K562 (cell line): ENCODE data around the gene CAPN7. TPM values are rescaled to one million over a fixed set of nuclear protein-coding genes. Genes with fewer than 3 reads are reported as not detected.

ENCODE experiments used
- BCOR ChIP-seq: fragments of 450-650 bp; IDR thresholded peaks from 2 replicates; pipeline ENCODE4 v1.6.1; 2016
- FUS ChIP-seq: fragments of 200-400 bp; formaldehyde crosslinking; optimal IDR thresholded peaks from 2 replicates; pipeline ENCODE3; 2017; ENCODE audit warnings: low read depth, low read length
- MBD1 ChIP-seq: fragments of 250-450 bp; sonication (Bioruptor Pico); IDR thresholded peaks from 2 replicates; pipeline ENCODE4 v1.8.0; 2022; ENCODE audit warnings: inconsistent platforms
- VEZF1 ChIP-seq: fragments of 200-800 bp; sonication (Bioruptor generic); IDR thresholded peaks from 2 replicates; pipeline ENCODE4 v1.6.1; 2017; ENCODE audit warnings: missing genetic modification characterization, missing compliant biosample characterization
- ZNF253 ChIP-seq: fragments of 250-450 bp; sonication (Bioruptor Pico); conservative IDR thresholded peaks from 2 replicates; pipeline ENCODE4 v1.6.1; 2021; ENCODE audit warnings: mild to moderate bottlenecking
- ZNF280A ChIP-seq: fragments of 450-650 bp; IDR thresholded peaks from 2 replicates; pipeline ENCODE4 v1.6.1; 2018; ENCODE audit warnings: mild to moderate bottlenecking, low read depth; ENCODE audit not compliant: partially characterized antibody
- polyA plus RNA-seq, 8 experiments: library from polyadenylated mRNA; depleted of rRNA in 4 of 8; stranded (reverse) in 5 of 8; unstranded in 3 of 8; fragments of >200 nt; fragmentation: Nextera tagmentation in 2 of 8; fragmentation: Illumina TruSeq in 1 of 8; extraction: Ambion mirVana in 2 of 8; extraction: Trizol in 1 of 8; gene quantifications; 2 replicates each; pipeline versions ENCODE4 v1.2.1 to v1.2.3, GENCODE V29; 2011 to 2014; ENCODE audit warnings: inconsistent platforms in 1 of 8, missing spikeins in 1 of 8
- total RNA-seq, 7 experiments: library from RNA; depleted of rRNA in 6 of 7; stranded (reverse); fragments of >200 nt in 6 of 7; fragmentation: Illumina TruSeq in 2 of 7; extraction: Trizol in 2 of 7; gene quantifications; 2 replicates each; pipeline versions ENCODE4 v1.2.1 to v1.2.3, GENCODE V29; 2011 to 2021; ENCODE audit warnings: low replicate concordance in 1 of 7
- TF ChIP-seq, protein P1 (sequence below): fragments of 250-450 bp; sonication (Bioruptor Pico); IDR thresholded peaks from 2 replicates; pipeline ENCODE4 v1.4.0; 2020
- TF ChIP-seq, protein P2 (sequence below): fragments of 200-800 bp; sonication (Bioruptor generic); IDR thresholded peaks from 2 replicates; pipeline ENCODE4 v1.6.1; 2017; ENCODE audit warnings: missing genetic modification characterization, missing compliant biosample characterization
- TF ChIP-seq, protein P3 (sequence below): sonication (generic); formaldehyde crosslinking; IDR thresholded peaks from 2 replicates; pipeline ENCODE4 v1.8.0; 2023; ENCODE audit warnings: missing genetic modification reagents, mild to moderate bottlenecking, borderline replicate concordance
- TF ChIP-seq, protein P4 (sequence below), 2 experiments: fragments of 450-650 bp in 1 of 2; IDR thresholded peaks; 2 replicates each; pipeline ENCODE4 v1.6.1; 2011 to 2017; ENCODE audit warnings: low read depth in 2 of 2, antibody characterized with exemption in 1 of 2, borderline replicate concordance in 1 of 2, low read length in 1 of 2, mild to moderate bottlenecking in 1 of 2, mixed read lengths in 1 of 2; ENCODE audit not compliant: control insufficient read depth in 1 of 2

CAPN7 gene
- total and polyA plus RNA-seq, 9 of the 15 experiments (the other 6 are each of a cell fraction or from before 2014, with no cell fraction given), result 6.5 to 42.7 (median 32.7) TPM

DNA sequence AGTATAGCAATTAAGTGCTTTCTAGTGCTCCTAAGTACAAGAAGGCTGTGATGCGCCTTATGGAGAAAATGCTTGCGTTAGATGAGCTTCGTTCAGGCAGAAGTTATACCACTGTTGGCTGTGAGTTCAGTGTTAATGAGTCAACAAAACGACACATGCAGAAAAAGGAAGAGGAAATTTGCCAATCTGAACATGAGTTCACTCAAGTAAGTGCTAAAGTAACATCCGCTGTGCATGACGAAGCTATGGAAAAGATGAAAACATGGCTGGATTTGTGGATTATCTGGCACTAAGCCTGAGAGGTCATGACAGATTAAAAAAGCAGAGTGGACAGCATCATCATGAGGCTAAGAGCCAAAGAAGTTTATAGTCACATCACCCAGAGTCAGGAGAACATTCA, 89.5 kb downstream of the CAPN7 start (continued):
- TF ChIP-seq ZNF253 (no peak), VEZF1 (CRISPR knock-in tag) (peak; percentile 22; the same call in 1 of the 2 replicates), BCOR (no peak), FUS (no peak), ZNF280A (no peak), MBD1 (0 out of 2 replicates have a peak, but pooled peaks have one; percentile 15)
- TF ChIP-seq, protein P1, sequence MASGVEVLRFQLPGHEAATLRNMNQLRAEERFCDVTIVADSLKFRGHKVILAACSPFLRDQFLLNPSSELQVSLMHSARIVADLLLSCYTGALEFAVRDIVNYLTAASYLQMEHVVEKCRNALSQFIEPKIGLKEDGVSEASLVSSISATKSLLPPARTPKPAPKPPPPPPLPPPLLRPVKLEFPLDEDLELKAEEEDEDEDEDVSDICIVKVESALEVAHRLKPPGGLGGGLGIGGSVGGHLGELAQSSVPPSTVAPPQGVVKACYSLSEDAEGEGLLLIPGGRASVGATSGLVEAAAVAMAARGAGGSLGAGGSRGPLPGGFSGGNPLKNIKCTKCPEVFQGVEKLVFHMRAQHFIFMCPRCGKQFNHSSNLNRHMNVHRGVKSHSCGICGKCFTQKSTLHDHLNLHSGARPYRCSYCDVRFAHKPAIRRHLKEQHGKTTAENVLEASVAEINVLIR (CRISPR knock-in tag), result no peak
- TF ChIP-seq, protein P2, sequence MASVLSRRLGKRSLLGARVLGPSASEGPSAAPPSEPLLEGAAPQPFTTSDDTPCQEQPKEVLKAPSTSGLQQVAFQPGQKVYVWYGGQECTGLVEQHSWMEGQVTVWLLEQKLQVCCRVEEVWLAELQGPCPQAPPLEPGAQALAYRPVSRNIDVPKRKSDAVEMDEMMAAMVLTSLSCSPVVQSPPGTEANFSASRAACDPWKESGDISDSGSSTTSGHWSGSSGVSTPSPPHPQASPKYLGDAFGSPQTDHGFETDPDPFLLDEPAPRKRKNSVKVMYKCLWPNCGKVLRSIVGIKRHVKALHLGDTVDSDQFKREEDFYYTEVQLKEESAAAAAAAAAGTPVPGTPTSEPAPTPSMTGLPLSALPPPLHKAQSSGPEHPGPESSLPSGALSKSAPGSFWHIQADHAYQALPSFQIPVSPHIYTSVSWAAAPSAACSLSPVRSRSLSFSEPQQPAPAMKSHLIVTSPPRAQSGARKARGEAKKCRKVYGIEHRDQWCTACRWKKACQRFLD (CRISPR knock-in tag), result no peak
- TF ChIP-seq, protein P3, sequence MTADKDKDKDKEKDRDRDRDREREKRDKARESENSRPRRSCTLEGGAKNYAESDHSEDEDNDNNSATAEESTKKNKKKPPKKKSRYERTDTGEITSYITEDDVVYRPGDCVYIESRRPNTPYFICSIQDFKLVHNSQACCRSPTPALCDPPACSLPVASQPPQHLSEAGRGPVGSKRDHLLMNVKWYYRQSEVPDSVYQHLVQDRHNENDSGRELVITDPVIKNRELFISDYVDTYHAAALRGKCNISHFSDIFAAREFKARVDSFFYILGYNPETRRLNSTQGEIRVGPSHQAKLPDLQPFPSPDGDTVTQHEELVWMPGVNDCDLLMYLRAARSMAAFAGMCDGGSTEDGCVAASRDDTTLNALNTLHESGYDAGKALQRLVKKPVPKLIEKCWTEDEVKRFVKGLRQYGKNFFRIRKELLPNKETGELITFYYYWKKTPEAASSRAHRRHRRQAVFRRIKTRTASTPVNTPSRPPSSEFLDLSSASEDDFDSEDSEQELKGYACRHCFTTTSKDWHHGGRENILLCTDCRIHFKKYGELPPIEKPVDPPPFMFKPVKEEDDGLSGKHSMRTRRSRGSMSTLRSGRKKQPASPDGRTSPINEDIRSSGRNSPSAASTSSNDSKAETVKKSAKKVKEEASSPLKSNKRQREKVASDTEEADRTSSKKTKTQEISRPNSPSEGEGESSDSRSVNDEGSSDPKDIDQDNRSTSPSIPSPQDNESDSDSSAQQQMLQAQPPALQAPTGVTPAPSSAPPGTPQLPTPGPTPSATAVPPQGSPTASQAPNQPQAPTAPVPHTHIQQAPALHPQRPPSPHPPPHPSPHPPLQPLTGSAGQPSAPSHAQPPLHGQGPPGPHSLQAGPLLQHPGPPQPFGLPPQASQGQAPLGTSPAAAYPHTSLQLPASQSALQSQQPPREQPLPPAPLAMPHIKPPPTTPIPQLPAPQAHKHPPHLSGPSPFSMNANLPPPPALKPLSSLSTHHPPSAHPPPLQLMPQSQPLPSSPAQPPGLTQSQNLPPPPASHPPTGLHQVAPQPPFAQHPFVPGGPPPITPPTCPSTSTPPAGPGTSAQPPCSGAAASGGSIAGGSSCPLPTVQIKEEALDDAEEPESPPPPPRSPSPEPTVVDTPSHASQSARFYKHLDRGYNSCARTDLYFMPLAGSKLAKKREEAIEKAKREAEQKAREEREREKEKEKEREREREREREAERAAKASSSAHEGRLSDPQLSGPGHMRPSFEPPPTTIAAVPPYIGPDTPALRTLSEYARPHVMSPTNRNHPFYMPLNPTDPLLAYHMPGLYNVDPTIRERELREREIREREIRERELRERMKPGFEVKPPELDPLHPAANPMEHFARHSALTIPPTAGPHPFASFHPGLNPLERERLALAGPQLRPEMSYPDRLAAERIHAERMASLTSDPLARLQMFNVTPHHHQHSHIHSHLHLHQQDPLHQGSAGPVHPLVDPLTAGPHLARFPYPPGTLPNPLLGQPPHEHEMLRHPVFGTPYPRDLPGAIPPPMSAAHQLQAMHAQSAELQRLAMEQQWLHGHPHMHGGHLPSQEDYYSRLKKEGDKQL (CRISPR knock-in tag), result no peak
- TF ChIP-seq, protein P4, sequence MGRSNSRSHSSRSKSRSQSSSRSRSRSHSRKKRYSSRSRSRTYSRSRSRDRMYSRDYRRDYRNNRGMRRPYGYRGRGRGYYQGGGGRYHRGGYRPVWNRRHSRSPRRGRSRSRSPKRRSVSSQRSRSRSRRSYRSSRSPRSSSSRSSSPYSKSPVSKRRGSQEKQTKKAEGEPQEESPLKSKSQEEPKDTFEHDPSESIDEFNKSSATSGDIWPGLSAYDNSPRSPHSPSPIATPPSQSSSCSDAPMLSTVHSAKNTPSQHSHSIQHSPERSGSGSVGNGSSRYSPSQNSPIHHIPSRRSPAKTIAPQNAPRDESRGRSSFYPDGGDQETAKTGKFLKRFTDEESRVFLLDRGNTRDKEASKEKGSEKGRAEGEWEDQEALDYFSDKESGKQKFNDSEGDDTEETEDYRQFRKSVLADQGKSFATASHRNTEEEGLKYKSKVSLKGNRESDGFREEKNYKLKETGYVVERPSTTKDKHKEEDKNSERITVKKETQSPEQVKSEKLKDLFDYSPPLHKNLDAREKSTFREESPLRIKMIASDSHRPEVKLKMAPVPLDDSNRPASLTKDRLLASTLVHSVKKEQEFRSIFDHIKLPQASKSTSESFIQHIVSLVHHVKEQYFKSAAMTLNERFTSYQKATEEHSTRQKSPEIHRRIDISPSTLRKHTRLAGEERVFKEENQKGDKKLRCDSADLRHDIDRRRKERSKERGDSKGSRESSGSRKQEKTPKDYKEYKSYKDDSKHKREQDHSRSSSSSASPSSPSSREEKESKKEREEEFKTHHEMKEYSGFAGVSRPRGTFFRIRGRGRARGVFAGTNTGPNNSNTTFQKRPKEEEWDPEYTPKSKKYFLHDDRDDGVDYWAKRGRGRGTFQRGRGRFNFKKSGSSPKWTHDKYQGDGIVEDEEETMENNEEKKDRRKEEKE (IDR thresholded peaks at IDR 0.05; ENCODE audit: borderline replicate concordance in 1 of 2, control insufficient read depth in 1 of 2, low read depth in 2 of 2, low read length in 1 of 2), result no peak
